Measurements from ENCODE around the gene VWF. TPM values are rescaled to one million over a fixed set of nuclear protein-coding genes. Genes with fewer than 3 reads are reported as not detected.

The VWF gene
- total RNA-seq, 2 donors from 2014 or later: 189 to 331 TPM

GRCh38 chr12:6093764-6094163, 30.7 kb downstream of the VWF start:
- no peak overlapping the region for H3K4me3 ChIP-seq
- peaks cover 0 to 47% of the 10 kb centered on the region in 2 donors for H3K4me1 ChIP-seq
- H3K36me3 ChIP-seq: no peaks in the 10 kb centered on the region
- DNase-seq (ENCODE audit: low spot score): no peak
- TF ChIP-seq CTCF (IDR thresholded peaks at IDR 0.05): no peak
- H3K9me3 ChIP-seq: no peaks in the 10 kb centered on the region
- peak overlapping the region; percentile 10 to 35 for H3K27ac ChIP-seq
- H3K27me3 ChIP-seq: no peaks in the 10 kb centered on the region

GRCh38 chr12:6092784-6093722, 31.4 kb downstream of the VWF start:
- Histone ChIP-seq H3K27ac (peak overlapping the region; percentile 10 to 35), H3K4me3 (no peak overlapping the region), H3K4me1 (peaks cover 0 to 52% of the 10 kb centered on the region in 2 donors), H3K36me3 (no peaks in the 10 kb centered on the region), H3K9me3 (no peaks in the 10 kb centered on the region), H3K27me3 (no peaks in the 10 kb centered on the region)
- no peak for DNase-seq (ENCODE audit: low spot score)
- no peak for TF ChIP-seq CTCF (IDR thresholded peaks at IDR 0.05)

- peaks cover 0 to 52% of the 10 kb centered on the region in 2 donors for H3K4me1 ChIP-seq
- no peak overlapping the region for H3K27ac ChIP-seq
- TF ChIP-seq CTCF (IDR thresholded peaks at IDR 0.05): no peak
- H3K9me3 ChIP-seq: no peaks in the 10 kb centered on the region
- no peak for DNase-seq (ENCODE audit: low spot score)
- H3K4me3 ChIP-seq: no peak overlapping the region
- H3K27me3 ChIP-seq: no peaks in the 10 kb centered on the region
- no peaks in the 10 kb centered on the region for H3K36me3 ChIP-seq
These were observed 32.5 kb downstream of the VWF start for GRCh38 chr12:6091786-6092566.

- DNase-seq (ENCODE audit: low spot score): no peak
- no peaks in the 10 kb centered on the region for H3K27me3 ChIP-seq
- peak overlapping the region; percentile 14 to 29 for H3K27ac ChIP-seq
- no peaks in the 10 kb centered on the region for H3K36me3 ChIP-seq
- H3K4me3 ChIP-seq: no peak overlapping the region
- H3K9me3 ChIP-seq: no peaks in the 10 kb centered on the region
- H3K4me1 ChIP-seq: peaks cover 0 to 52% of the 10 kb centered on the region in 2 donors
- TF ChIP-seq CTCF (IDR thresholded peaks at IDR 0.05): no peak
These were observed 33.7 kb downstream of the VWF start for GRCh38 chr12:6090803-6091202.

GRCh38 chr12:6088921-6089747, 35.3 kb downstream of the VWF start:
- Histone ChIP-seq H3K27me3 (no peaks in the 10 kb centered on the region), H3K27ac (peak overlapping the region in 1 of 2 donors; percentile 16), H3K36me3 (no peaks in the 10 kb centered on the region), H3K4me3 (no peak overlapping the region), H3K9me3 (no peaks in the 10 kb centered on the region), H3K4me1 (peaks cover 0 to 63% of the 10 kb centered on the region in 2 donors)
- DNase-seq (ENCODE audit: low spot score): no peak
- TF ChIP-seq CTCF (IDR thresholded peaks at IDR 0.05): no peak
